Left lung (tissue), 10 donors: Measurements from ENCODE around the gene PDSS2. TPM values are rescaled to one million over a fixed set of nuclear protein-coding genes. Genes with fewer than 3 reads are reported as not detected.

ENCODE experiments used
- ATAC-seq: fragments of 200-7000 bp; cut with Tn5 transposase; one replicate; pipeline ENCODE4 v1.9.1; 2020; ENCODE audit warnings: moderate library complexity
- DNase-seq, 4 donors: peaks; one replicate each; pipeline ENCODE4 v3.0.0-alpha.2; 2013 to 2020
- H3K27ac ChIP-seq, 2 donors: fragments of 200-600 bp; sonication (generic) in 1 of 2; one replicate each; pipeline versions ENCODE4 v1.5.0 to v1.8.0; 2020 to 2021
- H3K27me3 ChIP-seq, 2 donors: fragments of 200-600 bp; sonication (generic) in 1 of 2; one replicate each; pipeline versions ENCODE4 v1.5.0 to v1.8.0; 2020 to 2021
- H3K36me3 ChIP-seq, 2 donors: fragments of 200-600 bp; sonication (generic) in 1 of 2; one replicate each; pipeline versions ENCODE4 v1.5.0 to v1.8.0; 2020 to 2021
- H3K4me1 ChIP-seq, 2 donors: fragments of 200-600 bp; one replicate each; pipeline ENCODE4 v1.8.0; 2021
- H3K4me3 ChIP-seq, 2 donors: fragments of 200-600 bp; sonication (generic) in 1 of 2; one replicate each; pipeline versions ENCODE4 v1.5.0 to v1.8.0; 2020 to 2021; ENCODE audit warnings: mild to moderate bottlenecking in 1 of 2
- H3K9me3 ChIP-seq, 2 donors: fragments of 200-600 bp; sonication (generic) in 1 of 2; one replicate each; pipeline versions ENCODE4 v1.5.0 to v1.8.0; 2020 to 2021
- CTCF ChIP-seq, 2 donors: fragments of 200-600 bp; sonication (generic) in 1 of 2; IDR thresholded peaks; one replicate each; pipeline versions ENCODE4 v1.5.0 to v1.8.0; 2021; ENCODE audit warnings: antibody characterized with exemption in 2 of 2
- intact Hi-C, 2 donors: fragments of 100-400 bp; cut with DNase I; formaldehyde crosslinking; loops; one replicate each; pipeline versions ENCODE4 v1.11.2 to v1.14.2; 2022
- polyA plus RNA-seq, 6 donors: library from polyadenylated mRNA; unstranded; fragments of 120-200 nt; gene quantifications; one replicate each; pipeline ENCODE4 v1.2.1, GENCODE V29; 2013; ENCODE audit not compliant: insufficient read length in 6 of 6
- total RNA-seq, 2 donors: library from RNA; stranded (reverse); fragmentation: NEBNext Ultra II Directional; extraction: Animal tissue kit (Norgen Biotek cat#: 25700); gene quantifications; one replicate each; pipeline ENCODE4 v1.2.1, GENCODE V29; 2021
- donor health status: DM: no; HTN: yes; CAD: no.
- donor health status: DM: no; HTN: no; CAD: no.

PDSS2 gene
- total and polyA plus RNA-seq, 8 donors: 13.9 to 20.6 (median 16.4) TPM

GRCh38 chr6:107267006-107267405 lies 192.4 kb downstream of the PDSS2 start:
- Histone ChIP-seq H3K27ac (no peak overlapping the region), H3K4me1 (peaks cover 0 to 5% of the 10 kb centered on the region in 2 donors), H3K36me3 (no peaks in the 10 kb centered on the region), H3K4me3 (no peak overlapping the region), H3K27me3 (no peaks in the 10 kb centered on the region), H3K9me3 (no peaks in the 10 kb centered on the region)
- DNase-seq (no peak), ATAC-seq (no peak)
- no peak for TF ChIP-seq CTCF (IDR thresholded peaks at IDR 0.05)
- intact Hi-C loops: no loop called here

- Histone ChIP-seq H3K4me1 (peaks cover 0 to 5% of the 10 kb centered on the region in 2 donors), H3K9me3 (no peaks in the 10 kb centered on the region), H3K27me3 (no peaks in the 10 kb centered on the region), H3K36me3 (no peaks in the 10 kb centered on the region), H3K27ac (no peak overlapping the region), H3K4me3 (no peak overlapping the region)
- TF ChIP-seq CTCF (IDR thresholded peaks at IDR 0.05): no peak
- ATAC-seq (no peak), DNase-seq (no peak)
- intact Hi-C loops: no loop called here
Observed at GRCh38 chr6:107266563-107266962, 192.8 kb downstream of the PDSS2 start.

- no peak overlapping the region for H3K4me3 ChIP-seq
- peaks cover 0 to 5% of the 10 kb centered on the region in 2 donors for H3K4me1 ChIP-seq
- H3K9me3 ChIP-seq: no peaks in the 10 kb centered on the region
- no peak for TF ChIP-seq CTCF (IDR thresholded peaks at IDR 0.05)
- intact Hi-C loops: no loop called here
- H3K27ac ChIP-seq: no peak overlapping the region
- ATAC-seq (peak; percentile 51), DNase-seq (no peak)
- H3K27me3 ChIP-seq: no peaks in the 10 kb centered on the region
- H3K36me3 ChIP-seq: no peaks in the 10 kb centered on the region
Observed at GRCh38 chr6:107264357-107264840, 195.0 kb downstream of the PDSS2 start.

GRCh38 chr6:107259951-107260350 lies 199.4 kb downstream of the PDSS2 start:
- H3K4me3 ChIP-seq: no peak overlapping the region
- no peaks in the 10 kb centered on the region for H3K36me3 ChIP-seq
- intact Hi-C loops: no loop called here
- ATAC-seq (no peak), DNase-seq (no peak)
- H3K9me3 ChIP-seq: no peaks in the 10 kb centered on the region
- peaks cover 0 to 5% of the 10 kb centered on the region in 2 donors for H3K4me1 ChIP-seq
- no peak overlapping the region for H3K27ac ChIP-seq
- no peaks in the 10 kb centered on the region for H3K27me3 ChIP-seq
- TF ChIP-seq CTCF (IDR thresholded peaks at IDR 0.05): no peak

GRCh38 chr6:107248147-107248546 lies 211.2 kb downstream of the PDSS2 start:
- DNase-seq (no peak), ATAC-seq (no peak)
- Histone ChIP-seq H3K36me3 (no peaks in the 10 kb centered on the region), H3K9me3 (no peaks in the 10 kb centered on the region), H3K27ac (no peak overlapping the region), H3K27me3 (no peaks in the 10 kb centered on the region), H3K4me1 (no peaks in the 10 kb centered on the region), H3K4me3 (no peak overlapping the region)
- no peak for TF ChIP-seq CTCF (IDR thresholded peaks at IDR 0.05)
- intact Hi-C loops: no loop called here
